GM21737 (cell line): Measurements from ENCODE around the gene ATF3.

Experiments used
- ATAC-seq: cut with Tn5 transposase; IDR thresholded peaks from one replicate; pipeline ENCODE4 v1.9.1; 2021; ENCODE audit warnings: mild to moderate bottlenecking, moderate library complexity; ENCODE audit not compliant: unreplicated experiment

Gene ATF3

GRCh38 chr1:212586206-212587015 is 22.1 kb upstream of the ATF3 start:
- ATAC-seq = peak; percentile 89

- ATAC-seq = no peak
These were observed 21.3 kb upstream of the ATF3 start for GRCh38 chr1:212587016-212587887.

- no peak for ATAC-seq
These were observed 20.6 kb upstream of the ATF3 start for GRCh38 chr1:212587888-212588510.

GRCh38 chr1:212589446-212589845 is 19.1 kb upstream of the ATF3 start:
- no peak for ATAC-seq

GRCh38 chr1:212591922-212592321 is 16.6 kb upstream of the ATF3 start:
- ATAC-seq = no peak

- ATAC-seq = no peak
These were observed 14.7 kb upstream of the ATF3 start for GRCh38 chr1:212593821-212594251.

GRCh38 chr1:212594640-212595039 is 13.9 kb upstream of the ATF3 start:
- ATAC-seq = no peak

- ATAC-seq = no peak
These were observed 13.3 kb upstream of the ATF3 start for GRCh38 chr1:212595229-212595628.

GRCh38 chr1:212595787-212596714 is 12.5 kb upstream of the ATF3 start:
- ATAC-seq = peak; percentile 91

- ATAC-seq = no peak
These were observed 11.8 kb upstream of the ATF3 start for GRCh38 chr1:212596798-212597197.

- no peak for ATAC-seq
These were observed 11.1 kb upstream of the ATF3 start for GRCh38 chr1:212597487-212597886.

GRCh38 chr1:212600071-212600915 is 8.3 kb upstream of the ATF3 start:
- ATAC-seq = no peak

GRCh38 chr1:212600980-212601379 is 7.6 kb upstream of the ATF3 start:
- ATAC-seq = no peak

- no peak for ATAC-seq
These were observed 7.0 kb upstream of the ATF3 start for GRCh38 chr1:212601524-212601923.

- no peak for ATAC-seq
These were observed 2.8 kb upstream of the ATF3 start for GRCh38 chr1:212605441-212606394.

- ATAC-seq = no peak
These were observed 2.0 kb upstream of the ATF3 start for GRCh38 chr1:212606395-212607205.

- no peak for ATAC-seq
These were observed 1.2 kb upstream of the ATF3 start for GRCh38 chr1:212607206-212607912.
